22Rv1 (cell line): Measurements from ENCODE around the gene OR5W2.
A peak's percentile ranks its signal among the peaks of the same experiment; 100 is the strongest.

Experiments
- CTCF ChIP-seq: fragments of 450-650 bp; IDR thresholded peaks from 2 replicates; pipeline ENCODE4 v1.5.1; 2017; ENCODE audit warnings: mild to moderate bottlenecking
- ZFX ChIP-seq: fragments of 450-650 bp; IDR thresholded peaks from 2 replicates; pipeline ENCODE4 v1.6.1; 2017; ENCODE audit warnings: antibody characterized with exemption, borderline replicate concordance

GRCh38 chr11:55949330-55949729 lies 34.9 kb upstream of the OR5W2 start:
- TF ChIP-seq CTCF (peak; percentile 35), ZFX (no peak)
